ENCODE data around the gene PRR11.
"Not testable (repeated sequence)": the region's sequence is repeated elsewhere in the genome, so short reads cannot be mapped to it uniquely, and the experiment has no call there.

Gene PRR11

DNA sequence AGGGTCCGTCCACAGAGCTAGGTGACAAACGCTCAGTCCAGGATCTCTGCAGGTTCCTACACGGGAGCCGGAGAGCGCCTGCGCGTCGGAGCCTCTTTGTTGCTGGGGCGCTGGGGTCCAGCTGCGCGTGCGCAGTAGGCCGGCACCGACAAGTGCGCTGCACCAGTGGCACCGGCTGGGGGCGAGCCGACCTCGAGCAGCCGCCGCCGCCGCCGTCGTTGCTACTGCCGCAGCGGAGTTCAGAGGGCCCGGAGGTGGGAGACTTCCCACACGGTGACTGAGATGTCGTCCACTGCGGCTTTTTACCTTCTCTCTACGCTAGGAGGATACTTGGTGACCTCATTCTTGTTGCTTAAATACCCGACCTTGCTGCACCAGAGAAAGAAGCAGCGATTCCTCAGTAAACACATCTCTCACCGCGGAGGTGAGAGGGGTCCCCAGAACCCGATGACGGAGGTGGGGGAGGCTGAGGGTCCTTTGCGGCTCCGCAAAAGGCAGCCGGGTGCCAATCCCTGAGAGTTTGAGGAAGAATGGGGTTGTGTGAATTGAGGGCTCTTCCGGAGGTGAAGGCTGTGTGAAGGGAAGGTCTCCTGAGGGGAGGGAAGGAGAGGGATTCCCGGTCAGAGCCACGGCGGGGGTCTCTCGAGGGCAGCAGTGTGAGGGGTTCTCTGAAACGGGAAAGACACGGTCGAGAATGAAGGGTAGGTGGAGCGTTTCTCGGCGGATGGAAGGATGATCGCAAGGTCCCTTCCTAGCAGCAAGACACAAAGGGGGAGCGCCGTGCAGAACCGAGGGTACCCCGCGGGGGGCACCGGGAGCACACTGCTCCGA is 65.0 kb downstream of the PRR11 start, which contains the start of gene GDPD1:
Gene GDPD1, plus strand, starts transcription at position 184 of the 831 bp plus-strand sequence. Its CDS starts 99 bp downstream, at position 283.
- peak; percentile 94 for DNase-seq

DNA sequence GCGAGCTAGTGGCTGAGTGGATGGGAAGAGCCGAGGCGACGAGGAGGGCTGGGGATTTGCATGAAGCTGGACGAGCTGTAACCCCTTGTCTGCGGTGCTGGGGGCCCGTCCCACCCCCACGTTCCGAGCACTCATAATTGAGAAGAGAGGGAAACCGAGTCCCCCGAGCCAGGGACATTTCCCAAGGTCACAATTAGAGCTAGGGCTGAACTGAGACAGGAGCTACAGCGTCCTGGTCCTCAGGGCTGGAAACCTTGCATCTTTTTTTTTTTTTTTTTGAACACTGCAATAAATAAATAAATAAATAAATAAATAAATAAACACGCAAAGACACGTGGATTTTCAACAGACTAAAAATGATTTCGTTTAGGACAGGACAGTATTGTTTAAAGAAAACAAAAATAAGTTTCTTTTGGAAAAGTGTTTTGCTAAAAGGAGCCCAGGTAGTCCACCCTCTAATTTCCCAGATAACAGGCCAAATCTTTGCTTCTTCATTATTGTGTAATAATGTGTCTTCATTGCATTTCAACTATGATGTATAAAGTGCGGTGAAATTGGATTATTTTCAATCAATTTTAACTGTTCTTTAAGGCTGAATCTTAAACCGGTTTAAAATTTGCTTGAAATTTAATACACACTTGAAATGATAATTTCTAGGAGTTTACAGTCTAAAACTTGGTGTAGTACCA is 65.8 kb downstream of the PRR11 start:
- DNase-seq: no peak

- DNase-seq: no peak
Measured at GRCh38 chr17:59223813-59224212, 68.3 kb downstream of the PRR11 start.

GRCh38 chr17:59228588-59228987 is 73.0 kb downstream of the PRR11 start:
- not testable (repeated sequence) for DNase-seq

- no peak for DNase-seq
Measured at GRCh38 chr17:59230764-59231163, 75.2 kb downstream of the PRR11 start.

DNA sequence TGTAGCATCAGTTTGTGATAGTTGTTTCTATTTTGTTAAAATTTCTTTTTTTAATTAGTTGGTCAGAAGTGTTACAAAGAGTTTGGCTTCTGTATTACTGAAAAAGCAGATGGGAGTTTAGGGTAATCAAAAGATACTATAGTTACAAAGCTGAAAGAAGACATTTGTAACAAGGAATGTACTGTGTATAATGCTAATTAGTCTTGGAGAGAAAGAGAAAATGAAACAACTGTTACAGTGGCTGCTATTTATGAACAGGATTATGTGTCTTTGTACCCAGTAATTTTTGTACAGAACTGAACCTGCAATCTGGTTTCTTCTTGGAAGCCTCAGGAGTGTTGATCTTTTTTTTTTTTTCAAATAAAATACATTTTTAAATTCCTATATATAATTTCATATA is 79.1 kb downstream of the PRR11 start:
- DNase-seq: no peak

DNA sequence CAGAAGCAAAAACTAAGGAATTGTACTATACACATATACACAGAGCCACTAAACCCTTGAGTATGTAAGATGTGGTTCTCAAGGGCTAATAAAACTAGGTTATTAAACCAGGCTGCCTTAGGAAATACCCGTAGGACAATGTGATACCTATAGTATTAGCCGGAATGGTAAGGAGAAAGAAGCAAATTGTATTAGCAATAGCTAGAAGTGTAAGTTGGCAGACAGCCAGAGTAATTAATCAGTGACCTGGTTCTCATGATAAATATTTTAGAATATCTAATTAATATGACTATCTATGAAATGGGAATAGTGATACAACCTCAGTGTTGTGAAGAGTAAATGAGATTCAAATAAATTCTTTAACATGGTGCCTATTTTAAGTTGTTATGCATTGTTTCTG is 83.4 kb downstream of the PRR11 start:
- no peak for DNase-seq

GRCh38 chr17:59244081-59244480 is 88.5 kb downstream of the PRR11 start:
- no peak for DNase-seq
